DOHH2 (cell line): ENCODE data around the gene TMEM95.

Experiments
- CTCF ChIP-seq: fragments of 200-600 bp; sonication (generic); IDR thresholded peaks from one replicate; pipeline ENCODE4 v1.5.1; 2014; ENCODE audit warnings: antibody characterized with exemption, mild to moderate bottlenecking, low read depth, low read length; ENCODE audit not compliant: poor library complexity, severe bottlenecking
- EZH2phosphoT487 ChIP-seq: fragments of 200-600 bp; sonication (generic); IDR thresholded peaks from 2 replicates; pipeline ENCODE4 v1.6.1; 2017; ENCODE audit warnings: borderline replicate concordance, mild to moderate bottlenecking, antibody characterized with exemption, low read length, moderate library complexity, mixed read lengths

GRCh38 chr17:7340179-7340578, 14.8 kb upstream of the TMEM95 start:
- TF ChIP-seq CTCF (no peak), EZH2phosphoT487 (no peak)
